Mammary epithelial cell (primary cell): ENCODE results near the gene EWSR1.

ENCODE experiments used
- EZH2 ChIP-seq: IDR thresholded peaks from 2 replicates; pipeline ENCODE4 v1.6.1; 2012; ENCODE audit warnings: low read length, inconsistent platforms, borderline replicate concordance
- TF ChIP-seq, protein P1 (sequence below), 2 donors: IDR thresholded peaks in 1 of 2; conservative IDR thresholded peaks in 1 of 2; 2 replicates each; pipeline ENCODE4 v1.5.1; 2011 to 2012; ENCODE audit warnings: inconsistent platforms in 2 of 2, low read length in 2 of 2, mild to moderate bottlenecking in 2 of 2, control low read depth in 1 of 2, low read depth in 1 of 2; ENCODE audit not compliant: insufficient read depth in 1 of 2; ENCODE audit errors: extremely low read depth in 1 of 2

DNA sequence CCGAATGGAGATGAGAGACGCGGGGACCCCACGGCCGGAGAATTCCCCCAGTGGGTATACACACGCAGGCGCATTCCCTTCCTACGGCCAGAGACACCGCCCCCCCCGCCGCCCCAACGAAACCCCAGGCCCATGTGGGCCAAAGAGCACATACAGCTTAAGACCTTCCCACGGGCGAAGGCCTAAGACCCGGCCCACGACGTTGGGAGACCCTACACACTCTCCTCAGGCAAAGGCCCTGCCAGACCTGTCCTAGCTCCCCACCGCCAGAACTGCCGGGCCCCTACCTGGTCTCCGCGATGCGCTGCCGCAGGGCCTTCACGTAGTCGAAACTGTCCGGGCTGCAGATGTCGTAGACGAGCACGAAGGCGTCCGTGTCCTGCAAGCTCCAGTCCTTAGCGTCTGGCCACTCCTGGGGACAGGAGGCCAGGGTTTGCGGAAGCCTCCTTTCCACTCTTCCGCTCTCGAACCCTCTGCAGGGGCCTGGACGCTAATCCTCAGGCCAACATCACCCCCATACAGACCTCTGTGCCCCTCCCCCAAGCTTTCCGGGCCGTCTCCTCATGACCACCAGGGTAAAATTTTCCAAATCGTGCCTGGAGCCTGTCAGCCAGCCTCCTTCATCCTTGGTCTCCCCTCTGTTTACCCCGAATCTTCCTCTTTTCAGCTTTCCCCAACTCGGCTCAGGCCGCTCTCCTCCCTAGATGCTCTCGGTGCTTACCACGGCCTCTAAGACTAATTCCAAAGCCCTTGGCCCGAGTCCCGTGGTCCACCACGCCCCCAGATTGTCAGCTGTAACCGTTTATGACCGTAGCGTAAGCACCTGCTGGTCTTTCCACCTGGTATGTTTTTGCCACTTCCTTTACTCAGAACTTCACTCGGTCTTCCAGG lies 45.8 kb downstream of the EWSR1 start:
- TF ChIP-seq, protein P1, sequence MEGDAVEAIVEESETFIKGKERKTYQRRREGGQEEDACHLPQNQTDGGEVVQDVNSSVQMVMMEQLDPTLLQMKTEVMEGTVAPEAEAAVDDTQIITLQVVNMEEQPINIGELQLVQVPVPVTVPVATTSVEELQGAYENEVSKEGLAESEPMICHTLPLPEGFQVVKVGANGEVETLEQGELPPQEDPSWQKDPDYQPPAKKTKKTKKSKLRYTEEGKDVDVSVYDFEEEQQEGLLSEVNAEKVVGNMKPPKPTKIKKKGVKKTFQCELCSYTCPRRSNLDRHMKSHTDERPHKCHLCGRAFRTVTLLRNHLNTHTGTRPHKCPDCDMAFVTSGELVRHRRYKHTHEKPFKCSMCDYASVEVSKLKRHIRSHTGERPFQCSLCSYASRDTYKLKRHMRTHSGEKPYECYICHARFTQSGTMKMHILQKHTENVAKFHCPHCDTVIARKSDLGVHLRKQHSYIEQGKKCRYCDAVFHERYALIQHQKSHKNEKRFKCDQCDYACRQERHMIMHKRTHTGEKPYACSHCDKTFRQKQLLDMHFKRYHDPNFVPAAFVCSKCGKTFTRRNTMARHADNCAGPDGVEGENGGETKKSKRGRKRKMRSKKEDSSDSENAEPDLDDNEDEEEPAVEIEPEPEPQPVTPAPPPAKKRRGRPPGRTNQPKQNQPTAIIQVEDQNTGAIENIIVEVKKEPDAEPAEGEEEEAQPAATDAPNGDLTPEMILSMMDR (conservative IDR thresholded peaks at IDR 0.05 in 1 of 2, IDR thresholded peaks at IDR 0.05 in 1 of 2; ENCODE audit: extremely low read depth in 1 of 2, insufficient read depth in 1 of 2, low read depth in 1 of 2, low read length in 2 of 2), result no peak
- no peak for TF ChIP-seq EZH2
